OCI-LY1 (cell line): ENCODE measurements around the gene DRC7.

Source experiments
- H2AFZ ChIP-seq: fragments of 200-600 bp; sonication (generic), shearing (Covaris generic); 2 replicates; pipeline ENCODE4 v1.6.0; 2014; ENCODE audit warnings: antibody characterized with exemption, mild to moderate bottlenecking, low read length
- H3F3A ChIP-seq: fragments of 200-600 bp; sonication (generic), shearing (Covaris generic); 2 replicates; pipeline ENCODE4 v1.6.0; 2014; ENCODE audit warnings: mild to moderate bottlenecking, antibody characterized with exemption, low read length, moderate library complexity; ENCODE audit not compliant: insufficient read depth
- H3K27ac ChIP-seq: fragments of 200-600 bp; sonication (generic); 2 replicates; pipeline ENCODE4 v1.5.1; 2014; ENCODE audit warnings: low read length, mixed run types, mild to moderate bottlenecking, low read depth; ENCODE audit not compliant: poor library complexity, severe bottlenecking
- H3K27me3 ChIP-seq: fragments of 200-600 bp; sonication (generic); 2 replicates; pipeline ENCODE4 v1.6.0; 2014; ENCODE audit warnings: antibody characterized with exemption, mild to moderate bottlenecking, low read length, moderate library complexity; ENCODE audit not compliant: insufficient read depth
- H3K36me3 ChIP-seq: fragments of 200-600 bp; sonication (generic); 2 replicates; pipeline ENCODE4 v1.6.1; 2014; ENCODE audit warnings: mild to moderate bottlenecking, antibody characterized with exemption, low read length, moderate library complexity, mixed read lengths; ENCODE audit not compliant: insufficient read depth
- H3K4me1 ChIP-seq: fragments of 200-600 bp; sonication (generic); 2 replicates; pipeline ENCODE4 v1.5.1; 2014; ENCODE audit warnings: mild to moderate bottlenecking, low read length, moderate library complexity; ENCODE audit not compliant: insufficient read depth, severe bottlenecking
- H3K4me2 ChIP-seq: fragments of 200-600 bp; sonication (generic), shearing (Covaris generic); 2 replicates; pipeline ENCODE4 v1.6.1; 2014; ENCODE audit warnings: low read length
- H3K4me3 ChIP-seq: fragments of 200-600 bp; sonication (generic); 2 replicates; pipeline ENCODE4 v1.5.1; 2014; ENCODE audit warnings: low read length, low read depth, mild to moderate bottlenecking, mixed read lengths; ENCODE audit not compliant: poor library complexity, severe bottlenecking
- H3K79me2 ChIP-seq: fragments of 200-600 bp; shearing (Covaris generic); 2 replicates; pipeline ENCODE4 v1.6.1; 2016; ENCODE audit warnings: mixed run types, low read length, mixed read lengths; ENCODE audit not compliant: insufficient read depth
- H3K9ac ChIP-seq: fragments of 200-600 bp; sonication (generic), shearing (Covaris generic); 2 replicates; pipeline ENCODE4 v1.6.1; 2014; ENCODE audit warnings: mild to moderate bottlenecking, low read length, mixed read lengths
- H3K9me2 ChIP-seq: fragments of 200-600 bp; sonication (generic), shearing (Covaris generic); 2 replicates; pipeline ENCODE4 v1.6.1; 2014; ENCODE audit warnings: low read depth, mild to moderate bottlenecking, low read length, mixed read lengths
- H3K9me3 ChIP-seq: fragments of 200-600 bp; shearing (Covaris generic); 2 replicates; pipeline ENCODE4 v1.6.1; 2014; ENCODE audit warnings: low read length, mixed read lengths
- H4K20me1 ChIP-seq: fragments of 200-600 bp; sonication (generic), shearing (Covaris generic); 2 replicates; pipeline ENCODE4 v1.6.0; 2016; ENCODE audit warnings: mild to moderate bottlenecking, low read length; ENCODE audit not compliant: insufficient read depth
- CTCF ChIP-seq: fragments of 200-600 bp; sonication (generic), shearing (Covaris generic); IDR thresholded peaks from 2 replicates; pipeline ENCODE4 v1.5.1; 2017; ENCODE audit warnings: mild to moderate bottlenecking, antibody characterized with exemption, low read length, moderate library complexity, mixed read lengths
- EZH2 ChIP-seq: fragments of 200-600 bp; sonication (generic), shearing (Covaris generic); IDR thresholded peaks from 2 replicates; pipeline ENCODE4 v1.8.0; 2017; ENCODE audit warnings: borderline replicate concordance, mixed run types, mild to moderate bottlenecking, antibody characterized with exemption, low read length, moderate library complexity, mixed read lengths

The DRC7 gene

GRCh38 chr16:57681950-57682728 lies 12.5 kb upstream of the DRC7 start:
- no peak overlapping the region for H3K4me2 ChIP-seq
- H2AFZ ChIP-seq, result no peak overlapping the region
- H3K4me1 ChIP-seq, result no peaks in the 10 kb centered on the region
- TF ChIP-seq EZH2 (no peak), CTCF (no peak)
- no peaks in the 10 kb centered on the region for H3K9me2 ChIP-seq
- peaks cover 5% of the 10 kb centered on the region; the same call in 1 of the 2 replicates for H3K27me3 ChIP-seq
- H3K4me3 ChIP-seq, result no peak overlapping the region
- H3K9me3 ChIP-seq, result no peaks in the 10 kb centered on the region
- no peaks in the 10 kb centered on the region for H3K79me2 ChIP-seq
- no peaks in the 10 kb centered on the region for H4K20me1 ChIP-seq
- H3K9ac ChIP-seq, result no peak overlapping the region
- no peaks in the 10 kb centered on the region for H3K36me3 ChIP-seq
- H3F3A ChIP-seq, result no peaks in the 10 kb centered on the region
- no peak overlapping the region for H3K27ac ChIP-seq

GRCh38 chr16:57682809-57683635 lies 11.6 kb upstream of the DRC7 start:
- no peak overlapping the region for H3K4me3 ChIP-seq
- no peaks in the 10 kb centered on the region for H3K9me3 ChIP-seq
- TF ChIP-seq CTCF (no peak), EZH2 (no peak)
- H3K79me2 ChIP-seq, result no peaks in the 10 kb centered on the region
- no peaks in the 10 kb centered on the region for H3K9me2 ChIP-seq
- H3K4me1 ChIP-seq, result no peaks in the 10 kb centered on the region
- H3K36me3 ChIP-seq, result no peaks in the 10 kb centered on the region
- H3K4me2 ChIP-seq, result no peak overlapping the region
- no peak overlapping the region for H2AFZ ChIP-seq
- H3F3A ChIP-seq, result no peaks in the 10 kb centered on the region
- H3K27ac ChIP-seq, result no peak overlapping the region
- H3K9ac ChIP-seq, result no peak overlapping the region
- H4K20me1 ChIP-seq, result no peaks in the 10 kb centered on the region
- H3K27me3 ChIP-seq, result peaks cover 5% of the 10 kb centered on the region; the same call in 1 of the 2 replicates

DNA sequence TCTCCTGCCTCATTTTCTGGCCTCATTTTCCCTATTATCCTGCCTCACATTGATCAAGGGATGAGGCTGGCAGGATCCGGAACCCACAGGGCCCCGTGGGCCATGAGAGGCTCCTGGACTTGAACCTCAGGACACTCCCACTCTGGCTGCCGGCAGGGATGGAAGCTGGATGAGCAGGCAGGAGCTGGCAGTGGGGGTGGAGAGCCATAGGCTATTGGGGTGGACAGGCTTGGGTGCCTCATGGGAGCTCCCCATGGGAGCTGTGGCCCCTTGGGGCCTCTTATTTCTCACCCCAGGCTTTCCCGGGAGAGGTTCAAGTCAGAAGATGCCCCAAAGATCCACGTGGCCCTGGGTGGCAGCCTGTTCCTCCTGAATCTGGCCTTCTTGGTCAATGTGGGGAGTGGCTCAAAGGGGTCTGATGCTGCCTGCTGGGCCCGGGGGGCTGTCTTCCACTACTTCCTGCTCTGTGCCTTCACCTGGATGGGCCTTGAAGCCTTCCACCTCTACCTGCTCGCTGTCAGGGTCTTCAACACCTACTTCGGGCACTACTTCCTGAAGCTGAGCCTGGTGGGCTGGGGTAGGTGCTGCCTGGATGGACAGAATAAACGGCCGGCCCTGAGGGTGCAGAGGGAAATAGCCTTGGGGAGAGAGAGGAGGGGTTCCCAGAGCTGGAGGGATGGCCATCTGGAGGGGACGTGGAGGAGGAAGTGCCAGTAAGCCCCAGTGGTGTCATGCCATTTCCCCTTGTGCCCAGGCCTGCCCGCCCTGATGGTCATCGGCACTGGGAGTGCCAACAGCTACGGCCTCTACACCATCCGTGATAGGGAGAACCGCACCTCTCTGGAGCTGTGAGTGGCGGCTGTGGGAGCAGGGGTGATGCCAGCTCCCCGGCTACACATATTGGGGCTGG lies 10.7 kb upstream of the DRC7 start:
- TF ChIP-seq CTCF (no peak), EZH2 (no peak)
- H3K4me2 ChIP-seq, result no peak overlapping the region
- H3K9me2 ChIP-seq, result no peaks in the 10 kb centered on the region
- H3K36me3 ChIP-seq, result no peaks in the 10 kb centered on the region
- no peak overlapping the region for H3K27ac ChIP-seq
- H2AFZ ChIP-seq, result no peak overlapping the region
- H3K4me3 ChIP-seq, result no peak overlapping the region
- no peaks in the 10 kb centered on the region for H3F3A ChIP-seq
- no peaks in the 10 kb centered on the region for H3K79me2 ChIP-seq
- H3K9me3 ChIP-seq, result no peaks in the 10 kb centered on the region
- no peaks in the 10 kb centered on the region for H3K4me1 ChIP-seq
- no peak overlapping the region for H3K9ac ChIP-seq
- H4K20me1 ChIP-seq, result no peaks in the 10 kb centered on the region
- peaks cover 5% of the 10 kb centered on the region; the same call in 1 of the 2 replicates for H3K27me3 ChIP-seq
